A673 (cell line): ENCODE measurements around the gene STK33.

Experiments
- EZH2 ChIP-seq: fragments of 200-600 bp; sonication (generic); IDR thresholded peaks from 2 replicates; pipeline ENCODE4 v1.6.1; 2017; ENCODE audit warnings: borderline replicate concordance, low read depth, mild to moderate bottlenecking, mixed read lengths, antibody characterized with exemption, low read length; ENCODE audit not compliant: poor library complexity, severe bottlenecking
- TF ChIP-seq, protein P1 (sequence below): fragments of 300-800, 200-600 bp; sonication (generic); conservative IDR thresholded peaks from 2 replicates; pipeline ENCODE4 v1.5.1; 2017; ENCODE audit warnings: low read depth, mild to moderate bottlenecking, antibody characterized with exemption, low read length, moderate library complexity, mixed read lengths

DNA sequence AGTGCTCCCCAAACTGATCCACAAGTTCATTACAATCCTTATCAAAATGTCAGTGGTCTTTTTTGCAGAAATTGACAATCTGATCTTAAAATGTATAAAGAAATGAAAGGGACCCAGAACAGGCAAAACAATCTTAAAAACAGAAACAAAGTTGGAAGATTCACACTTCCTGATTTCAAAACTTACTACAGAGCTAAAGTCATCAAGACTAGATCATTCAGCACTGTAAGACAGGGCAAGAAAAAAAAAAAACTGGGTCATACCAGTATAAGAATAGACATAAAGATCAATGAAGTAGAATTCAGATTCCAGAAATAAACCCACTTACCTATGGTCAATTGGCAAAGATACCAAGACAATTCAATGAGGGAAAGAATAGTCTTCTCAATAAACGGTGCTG lies 4.5 kb upstream of the STK33 start:
- TF ChIP-seq, protein P1, sequence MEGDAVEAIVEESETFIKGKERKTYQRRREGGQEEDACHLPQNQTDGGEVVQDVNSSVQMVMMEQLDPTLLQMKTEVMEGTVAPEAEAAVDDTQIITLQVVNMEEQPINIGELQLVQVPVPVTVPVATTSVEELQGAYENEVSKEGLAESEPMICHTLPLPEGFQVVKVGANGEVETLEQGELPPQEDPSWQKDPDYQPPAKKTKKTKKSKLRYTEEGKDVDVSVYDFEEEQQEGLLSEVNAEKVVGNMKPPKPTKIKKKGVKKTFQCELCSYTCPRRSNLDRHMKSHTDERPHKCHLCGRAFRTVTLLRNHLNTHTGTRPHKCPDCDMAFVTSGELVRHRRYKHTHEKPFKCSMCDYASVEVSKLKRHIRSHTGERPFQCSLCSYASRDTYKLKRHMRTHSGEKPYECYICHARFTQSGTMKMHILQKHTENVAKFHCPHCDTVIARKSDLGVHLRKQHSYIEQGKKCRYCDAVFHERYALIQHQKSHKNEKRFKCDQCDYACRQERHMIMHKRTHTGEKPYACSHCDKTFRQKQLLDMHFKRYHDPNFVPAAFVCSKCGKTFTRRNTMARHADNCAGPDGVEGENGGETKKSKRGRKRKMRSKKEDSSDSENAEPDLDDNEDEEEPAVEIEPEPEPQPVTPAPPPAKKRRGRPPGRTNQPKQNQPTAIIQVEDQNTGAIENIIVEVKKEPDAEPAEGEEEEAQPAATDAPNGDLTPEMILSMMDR = no peak
- no peak for TF ChIP-seq EZH2
